T-helper 9 cell (primary cell): Measurements from ENCODE around the gene ALPK1.

Experiments used
- DNase-seq: peaks from one replicate; pipeline ENCODE4 v3.0.0-alpha.2; 2020

ALPK1 gene

GRCh38 chr4:112329672-112330375 is 32.7 kb downstream of the ALPK1 start:
- no peak for DNase-seq

GRCh38 chr4:112330921-112331320 is 33.8 kb downstream of the ALPK1 start:
- DNase-seq, result no peak

GRCh38 chr4:112332398-112332797 is 35.2 kb downstream of the ALPK1 start:
- DNase-seq, result no peak

GRCh38 chr4:112340023-112340422 is 42.9 kb downstream of the ALPK1 start:
- DNase-seq, result no peak

- DNase-seq, result no peak
Measured at GRCh38 chr4:112341033-112341432, 43.9 kb downstream of the ALPK1 start.

- DNase-seq, result no peak
Measured at GRCh38 chr4:112343330-112344080, 46.3 kb downstream of the ALPK1 start.

- DNase-seq, result no peak
Measured at GRCh38 chr4:112348488-112349158, 51.5 kb downstream of the ALPK1 start.

GRCh38 chr4:112352736-112353135 is 55.6 kb downstream of the ALPK1 start:
- no peak for DNase-seq

- no peak for DNase-seq
Measured at GRCh38 chr4:112355662-112356061, 58.5 kb downstream of the ALPK1 start.

GRCh38 chr4:112357453-112357852 is 60.3 kb downstream of the ALPK1 start:
- DNase-seq, result no peak

- no peak for DNase-seq
Measured at GRCh38 chr4:112357897-112358296, 60.7 kb downstream of the ALPK1 start.

- DNase-seq, result no peak
Measured at GRCh38 chr4:112358415-112358814, 61.2 kb downstream of the ALPK1 start.

GRCh38 chr4:112358952-112359749 is 62.0 kb downstream of the ALPK1 start:
- no peak for DNase-seq

- DNase-seq, result no peak
Measured at GRCh38 chr4:112361181-112361791, 64.1 kb downstream of the ALPK1 start.

- DNase-seq, result no peak
Measured at GRCh38 chr4:112370466-112370865, 73.3 kb downstream of the ALPK1 start.

- no peak for DNase-seq
Measured at GRCh38 chr4:112371361-112371760, 74.2 kb downstream of the ALPK1 start.

GRCh38 chr4:112374850-112375249 is 77.7 kb downstream of the ALPK1 start:
- DNase-seq, result no peak

- DNase-seq, result no peak
Measured at GRCh38 chr4:112377171-112377570, 80.0 kb downstream of the ALPK1 start.

- DNase-seq, result no peak
Measured at GRCh38 chr4:112377594-112378242, 80.5 kb downstream of the ALPK1 start.

GRCh38 chr4:112378243-112378620 is 81.1 kb downstream of the ALPK1 start:
- DNase-seq, result no peak

- DNase-seq, result no peak
Measured at GRCh38 chr4:112378858-112379257, 81.7 kb downstream of the ALPK1 start.

- DNase-seq, result no peak
Measured at GRCh38 chr4:112379306-112379705, 82.1 kb downstream of the ALPK1 start.
